DMS79 treated with DMSO at 0.1 percent for 48 hours (cell line): ENCODE measurements around the gene TNC.
A peak's percentile ranks its signal among the peaks of the same experiment; 100 is the strongest.
"Not testable (repeated sequence)": the region's sequence is repeated elsewhere in the genome, so short reads cannot be mapped to it uniquely, and the experiment has no call there.

ENCODE experiments used
- DNase-seq: peaks from one replicate; lab custom pipeline; 2025; lab: John Stamatoyannopoulos, UW

Gene TNC

DNA sequence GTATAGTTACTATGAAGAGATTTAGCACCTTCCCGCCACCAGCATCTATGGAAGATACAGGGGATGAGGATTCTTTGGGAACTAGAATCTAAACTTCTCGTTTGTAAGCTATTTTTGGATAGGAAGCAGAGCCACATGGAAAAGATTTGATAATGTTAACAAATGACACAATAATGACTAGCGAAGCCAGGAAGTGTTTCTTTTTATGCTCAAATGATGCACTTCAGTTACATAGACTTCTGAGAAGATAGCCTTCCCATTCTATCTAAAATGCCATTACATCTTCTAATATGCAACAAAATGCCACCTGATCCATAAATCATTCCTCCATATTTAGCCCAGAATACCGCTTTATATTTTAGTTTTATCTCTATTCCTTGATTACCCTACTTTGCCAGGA is 17.0 kb upstream of the TNC start:
- no peak for DNase-seq

DNA sequence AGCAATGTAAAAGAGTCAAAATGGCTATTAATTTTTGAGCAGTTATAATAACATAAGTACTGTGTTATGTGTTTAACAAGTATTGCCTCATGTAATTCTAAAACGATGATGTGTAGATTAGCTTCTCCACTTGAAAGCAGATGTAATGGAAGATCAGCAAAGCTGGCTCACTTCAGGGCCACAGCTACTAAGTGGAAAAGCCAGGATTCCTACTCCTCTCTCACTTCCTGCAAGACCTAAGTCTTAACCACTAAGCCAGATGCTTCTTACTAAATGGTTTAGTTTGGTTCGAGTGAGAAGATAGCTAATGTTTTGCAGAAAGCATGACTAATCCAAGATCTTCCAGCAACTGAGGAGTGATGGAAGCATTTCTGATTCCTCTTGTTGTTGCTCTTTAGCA is 15.7 kb upstream of the TNC start:
- no peak for DNase-seq

- no peak for DNase-seq
These were observed 14.7 kb upstream of the TNC start for GRCh38 chr9:115132648-115133047.

GRCh38 chr9:115130176-115130575 is 12.2 kb upstream of the TNC start:
- DNase-seq, result no peak

DNA sequence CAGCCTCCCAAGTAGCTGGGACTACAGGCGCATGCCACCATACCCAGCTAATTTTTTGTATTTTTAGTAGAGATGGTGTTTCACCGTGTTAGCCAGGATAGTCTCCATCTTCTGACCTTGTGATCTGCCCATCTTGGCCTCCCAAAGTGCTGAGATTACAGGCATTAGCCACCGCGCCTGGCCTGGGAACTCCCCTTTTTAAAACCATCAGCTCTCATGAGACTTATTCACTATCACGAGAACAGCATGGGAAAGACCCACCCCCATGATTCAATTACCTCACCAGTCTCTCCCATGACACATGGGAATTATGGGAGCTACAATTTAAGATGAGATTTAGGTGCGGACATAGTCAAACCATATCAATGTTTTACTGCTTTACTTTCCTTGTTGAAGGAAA is 10.8 kb upstream of the TNC start:
- not testable (repeated sequence) for DNase-seq

DNA sequence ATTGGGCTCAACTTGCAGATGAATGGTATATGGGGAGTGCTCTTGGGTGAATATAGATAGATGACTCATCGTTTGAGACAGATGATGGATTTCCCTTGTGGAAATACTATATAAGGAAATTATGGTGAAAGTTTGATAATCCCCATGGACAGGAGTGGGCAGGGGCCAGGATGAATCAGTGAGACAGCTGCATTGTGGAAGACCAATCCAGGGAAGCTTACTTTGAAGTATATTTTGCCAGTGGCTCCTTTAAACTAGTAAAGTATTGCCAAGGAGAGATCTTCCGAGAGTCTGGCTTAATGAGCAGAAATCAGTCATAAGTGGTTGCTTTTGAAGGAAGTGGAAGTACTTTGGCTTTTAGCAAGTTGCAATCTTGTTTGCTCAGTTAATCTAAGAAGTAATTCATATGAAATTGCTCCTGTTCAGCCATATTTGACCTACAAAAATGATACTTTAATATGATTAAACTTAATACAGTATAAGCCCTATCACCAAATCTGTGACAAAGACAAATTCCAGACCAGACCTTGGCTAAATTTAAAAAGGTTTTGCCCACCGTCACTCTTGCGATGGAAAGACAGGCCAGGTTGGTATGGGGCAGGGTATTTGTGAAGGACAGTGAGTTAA is 9.3 kb upstream of the TNC start:
- peak; percentile 24 for DNase-seq

DNA sequence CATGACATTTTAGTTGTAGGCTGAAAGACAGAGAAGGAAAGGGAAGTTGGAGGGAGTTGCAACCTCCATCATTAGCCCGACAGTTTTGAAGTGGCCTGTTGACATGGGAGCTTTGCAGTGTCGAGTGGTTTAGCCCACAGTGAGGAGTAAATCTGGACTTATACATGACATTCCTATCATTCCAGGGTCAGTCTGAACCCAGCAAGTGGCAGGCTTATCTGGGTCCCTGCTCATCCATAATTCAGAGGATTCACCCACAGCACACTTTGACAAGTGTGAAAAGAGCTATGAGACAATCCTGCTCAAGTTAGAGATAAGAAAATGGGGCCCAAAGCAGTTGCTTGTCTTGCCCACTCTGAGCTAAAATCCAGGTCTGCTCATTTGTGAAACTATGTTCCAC is 8.4 kb upstream of the TNC start:
- DNase-seq, result no peak

DNA sequence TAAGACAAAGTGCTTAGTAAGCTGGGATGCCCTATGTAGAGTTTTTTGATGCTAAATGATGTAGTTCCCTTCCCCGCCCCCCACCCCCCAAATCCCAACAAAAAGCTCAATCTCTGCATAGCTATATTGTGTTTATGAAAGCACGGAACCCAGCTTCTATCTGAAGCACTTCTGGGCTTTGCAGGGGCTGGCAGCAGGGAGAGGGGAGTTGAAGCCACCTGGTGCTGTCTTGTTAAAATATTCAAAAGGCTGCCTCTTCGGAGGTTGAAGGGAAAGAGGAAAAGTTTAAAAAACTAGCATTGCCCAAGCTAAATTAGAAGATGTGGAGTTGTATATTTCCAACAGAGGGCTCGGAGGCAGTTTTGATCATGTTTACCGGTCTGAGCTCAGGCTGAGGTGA is 5.0 kb upstream of the TNC start:
- DNase-seq, result no peak

GRCh38 chr9:115121181-115121580 is 3.2 kb upstream of the TNC start:
- peak; percentile 24 for DNase-seq

DNA sequence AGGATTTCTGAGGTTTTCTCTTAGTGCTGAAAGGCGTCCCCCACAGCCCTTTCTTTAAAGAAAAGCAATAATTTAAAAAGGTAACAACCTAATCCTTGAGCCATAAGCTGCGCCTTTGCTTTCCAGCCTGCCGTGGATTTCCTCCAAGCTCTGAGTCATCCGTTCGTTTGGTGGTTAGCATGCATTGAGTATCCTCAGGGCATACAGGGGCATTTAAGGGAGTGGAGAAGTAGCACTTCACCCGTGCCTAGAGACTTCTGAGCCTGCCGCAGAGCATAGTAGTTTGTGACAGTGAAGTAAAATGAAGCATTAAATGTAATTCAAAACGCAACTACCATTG is 892 bp upstream of the TNC start:
- DNase-seq, result peak; percentile 88

GRCh38 chr9:115116421-115117284 is 1.3 kb downstream of the TNC start:
- DNase-seq, result no peak

DNA sequence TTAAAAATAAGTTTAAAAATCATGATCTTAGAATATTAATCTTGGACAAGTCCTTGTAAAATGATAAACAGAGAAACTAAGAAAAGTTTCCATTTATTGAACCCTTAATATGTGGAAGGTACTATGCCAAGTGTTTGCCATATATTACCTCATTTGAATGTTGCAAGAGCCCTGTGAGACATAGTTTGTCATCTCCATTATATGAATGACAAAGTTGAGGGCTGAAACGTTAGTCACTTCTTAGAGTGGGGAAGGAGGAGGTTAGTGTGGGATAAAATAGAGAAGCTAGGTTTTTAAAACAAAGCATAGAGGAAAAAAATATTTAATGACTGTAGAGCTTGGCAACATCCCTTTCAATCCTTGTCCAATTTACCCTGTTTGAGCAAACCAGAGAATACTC is 2.0 kb downstream of the TNC start:
- DNase-seq, result no peak

DNA sequence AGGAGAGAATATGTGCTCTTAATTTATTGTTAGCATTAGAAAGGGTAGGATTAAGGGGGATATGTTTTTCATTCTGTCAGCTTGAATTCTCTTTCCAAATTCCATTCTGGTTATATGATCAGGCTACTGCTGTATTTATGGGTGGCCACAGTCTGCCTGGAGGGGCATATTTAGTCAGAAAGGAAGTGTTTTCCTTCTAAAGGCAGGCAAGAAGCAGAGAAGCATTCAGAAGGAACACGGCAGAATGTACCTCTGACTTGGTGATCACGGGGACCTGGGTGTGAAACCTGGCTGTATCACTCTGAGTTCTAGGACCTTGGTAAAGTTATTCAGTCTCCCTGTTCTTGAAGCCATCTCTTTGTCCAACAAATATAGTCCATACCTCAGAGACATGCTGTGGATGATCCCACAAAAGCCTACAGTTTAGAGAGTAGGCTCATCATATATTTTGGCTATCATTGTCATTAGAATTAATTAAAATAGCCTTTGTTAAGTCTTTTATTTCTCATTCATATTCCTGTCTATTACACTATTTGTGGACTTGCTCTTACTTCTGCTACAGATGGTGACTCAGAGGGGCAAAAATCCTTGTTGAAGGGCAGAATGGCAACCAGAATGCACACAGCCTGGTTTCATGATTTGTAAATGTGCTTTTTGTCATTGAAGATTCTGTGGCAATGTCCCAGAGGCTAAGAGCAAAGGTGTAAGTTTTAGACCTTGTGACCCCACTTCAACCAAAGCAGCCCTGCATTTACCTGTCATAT is 2.7 kb downstream of the TNC start:
- DNase-seq, result no peak

DNA sequence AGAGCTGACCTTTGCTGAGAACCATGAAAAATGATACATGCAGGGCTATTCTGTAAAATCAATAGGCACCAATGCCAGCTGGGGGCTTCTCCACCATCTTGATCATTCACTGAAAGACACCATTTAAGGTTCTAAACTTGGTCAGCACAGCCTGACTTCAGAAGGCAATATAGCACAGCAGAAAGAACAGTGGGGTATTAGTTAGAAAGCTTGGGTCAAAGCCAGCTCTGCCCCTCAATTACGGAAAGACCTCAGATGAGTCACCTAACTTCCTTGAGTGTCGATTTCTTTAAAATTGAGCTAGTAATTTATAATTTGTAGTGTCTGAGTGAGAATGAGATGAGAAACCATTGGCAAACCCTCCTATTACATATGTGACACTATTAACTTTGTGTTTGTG is 3.4 kb downstream of the TNC start:
- no peak for DNase-seq

DNA sequence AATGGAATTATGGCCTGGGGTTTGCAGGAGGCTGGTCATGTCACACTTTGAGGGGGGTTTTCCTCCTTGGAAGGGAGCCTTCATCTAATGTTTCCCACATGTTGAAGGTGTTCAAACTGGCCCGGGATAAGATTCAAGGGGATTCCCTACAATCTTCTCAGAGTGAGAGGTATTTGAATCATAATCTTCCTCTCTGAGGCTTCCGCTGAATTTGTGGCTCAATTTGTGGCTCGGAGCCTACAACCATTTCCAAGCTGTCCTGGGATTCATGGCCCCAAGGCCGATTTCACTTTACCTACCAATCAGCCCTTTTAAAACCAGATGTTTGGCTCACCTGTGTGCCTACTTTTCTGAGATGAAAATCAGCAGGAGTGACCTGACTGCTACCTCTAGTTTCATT is 3.9 kb downstream of the TNC start:
- no peak for DNase-seq

- DNase-seq, result no peak
These were observed 6.1 kb downstream of the TNC start for GRCh38 chr9:115111874-115112273.

- no peak for DNase-seq
These were observed 8.5 kb downstream of the TNC start for GRCh38 chr9:115109486-115109885.

GRCh38 chr9:115107701-115108100 is 10.3 kb downstream of the TNC start:
- no peak for DNase-seq

DNA sequence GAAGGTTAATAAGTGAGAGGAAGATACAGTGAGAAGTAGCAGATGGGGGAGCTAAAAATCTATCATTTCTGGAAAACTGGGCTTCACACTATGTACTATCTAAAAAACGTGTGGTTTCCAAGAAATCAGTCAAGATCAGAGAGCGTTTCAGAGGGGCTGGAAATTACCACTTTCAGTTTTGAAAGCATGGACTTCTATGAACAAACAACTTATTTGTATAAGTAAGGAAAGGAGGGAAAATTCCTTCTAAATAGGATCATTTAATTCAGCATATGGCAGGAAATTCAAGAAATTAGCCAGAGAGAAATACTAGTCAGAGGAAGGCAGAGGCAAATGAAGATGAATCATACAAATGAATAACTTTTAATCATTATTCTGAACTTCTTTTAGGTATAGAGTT is 11.3 kb downstream of the TNC start:
- no peak for DNase-seq

DNA sequence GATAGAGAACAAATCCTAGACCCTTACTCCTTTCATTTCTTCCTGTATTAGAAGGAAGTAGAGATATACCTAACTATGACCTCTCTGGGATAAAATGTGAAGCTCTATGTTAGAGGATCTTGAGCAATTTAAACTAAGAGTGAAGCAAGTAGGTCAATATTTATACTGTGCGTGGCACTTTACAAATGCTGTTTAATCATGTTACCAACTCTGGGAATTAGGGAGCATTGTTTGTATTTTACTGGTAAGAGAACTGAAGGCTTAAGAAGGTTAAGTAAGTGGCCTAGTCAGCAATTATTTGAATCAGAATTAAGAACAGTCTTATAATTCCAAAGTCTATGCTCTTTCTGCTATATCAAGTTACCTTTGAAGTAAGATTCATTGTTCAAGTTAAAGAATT is 12.0 kb downstream of the TNC start:
- DNase-seq, result no peak

DNA sequence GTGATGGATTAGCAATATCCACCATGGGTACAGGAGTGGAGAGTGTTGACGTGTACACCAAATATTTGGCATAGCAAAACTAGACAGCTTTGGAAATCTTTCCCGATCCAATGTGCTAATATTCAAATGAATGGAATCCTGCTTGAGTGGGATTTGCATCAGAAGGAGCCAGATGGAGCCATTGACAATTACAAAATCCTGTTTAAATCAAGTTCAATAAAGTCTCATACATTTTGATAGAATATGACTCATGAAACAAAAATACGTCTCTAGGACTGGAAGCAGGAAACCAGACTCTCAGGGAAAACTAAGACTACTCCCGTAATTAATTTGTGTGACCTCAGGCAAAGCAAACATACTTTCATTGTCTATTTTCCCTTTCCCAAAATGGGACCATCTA is 13.0 kb downstream of the TNC start:
- DNase-seq, result no peak

DNA sequence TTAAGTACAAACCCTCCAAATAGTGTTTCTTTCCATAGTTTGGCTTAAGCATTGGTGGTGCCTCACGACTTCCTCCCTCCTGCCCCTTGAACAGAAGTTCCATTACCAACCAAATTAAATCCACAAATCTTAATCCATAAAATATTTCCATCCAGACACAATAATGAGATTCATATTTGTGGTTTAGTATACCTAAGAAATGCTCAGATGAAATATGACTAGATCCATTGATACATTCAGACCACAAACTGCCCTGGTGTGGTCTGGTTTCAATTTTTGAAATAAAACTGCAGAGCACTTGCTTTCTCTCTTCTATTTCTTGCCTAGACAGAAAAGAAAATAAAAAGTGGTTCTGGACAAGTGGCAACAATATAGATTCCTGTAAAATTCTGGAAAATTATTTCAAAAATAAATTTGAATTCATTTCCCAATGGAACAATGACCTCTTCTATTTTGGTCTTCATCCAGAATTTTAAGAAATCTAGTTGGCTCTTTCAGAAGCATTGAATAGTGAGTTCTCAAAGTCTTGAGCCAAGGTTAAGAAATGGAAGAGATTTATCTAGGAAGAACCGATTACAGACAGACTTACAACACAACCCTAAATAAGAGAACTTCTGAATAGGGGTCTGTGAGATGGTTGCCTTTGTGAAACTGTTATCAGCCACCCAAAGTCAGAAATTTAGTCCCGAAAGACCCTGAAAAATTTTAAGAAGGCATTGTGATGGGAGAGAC is 14.0 kb downstream of the TNC start:
- no peak for DNase-seq

- DNase-seq, result no peak
These were observed 18.1 kb downstream of the TNC start for GRCh38 chr9:115099901-115100300.
